OCI-LY7 (cell line): ENCODE measurements around the gene CRYBA4. TPM values are rescaled to one million over a fixed set of nuclear protein-coding genes. Genes with fewer than 3 reads are reported as not detected.

Experiments used
- BruUV-seq: library from RNA; stranded (reverse); fragments of 400-500 nt; replicated peaks from 2 replicates; lab custom pipeline; 2021; lab: Mats Ljungman, UMichigan
- CTCF ChIA-PET: fragments of 300-600 bp; sonication (Branson Sonifier 250); formaldehyde crosslinking; loops from one replicate; lab custom pipeline; 2022; ENCODE audit warnings: antibody characterized with exemption; ENCODE audit not compliant: unreplicated experiment; lab: Charles Lee
- POLR2A ChIA-PET: fragments of 300-600 bp; sonication (Branson Sonifier 250); formaldehyde crosslinking; loops from one replicate; lab custom pipeline; 2022; ENCODE audit warnings: antibody characterized with exemption; lab: Charles Lee
- DNase-seq: peaks from one replicate; pipeline ENCODE4 v3.0.0-alpha.2; 2015; ENCODE audit warnings: low spot score
- H2AFZ ChIP-seq: fragments of 200-600 bp; sonication (generic), shearing (Covaris generic); 2 replicates; pipeline ENCODE4 v1.6.1; 2014; ENCODE audit warnings: mild to moderate bottlenecking, antibody characterized with exemption, low read length, moderate library complexity
- H3K27ac ChIP-seq: fragments of 200-600 bp; sonication (generic); 2 replicates; pipeline ENCODE4 v1.5.1; 2014; ENCODE audit warnings: mixed run types, low read depth, mild to moderate bottlenecking, moderate library complexity, low read length, inconsistent platforms; ENCODE audit not compliant: poor library complexity, severe bottlenecking
- H3K36me3 ChIP-seq: fragments of 200-600 bp; sonication (generic); 2 replicates; pipeline ENCODE4 v1.6.1; 2014; ENCODE audit warnings: mild to moderate bottlenecking, antibody characterized with exemption, low read length, moderate library complexity, mixed read lengths; ENCODE audit not compliant: insufficient read depth
- H3K4me1 ChIP-seq: fragments of 200-600 bp; sonication (generic); 2 replicates; pipeline ENCODE4 v1.5.1; 2014; ENCODE audit warnings: mild to moderate bottlenecking, low read length; ENCODE audit not compliant: insufficient read depth, poor library complexity, severe bottlenecking
- H3K4me2 ChIP-seq: fragments of 200-600 bp; sonication (generic); 2 replicates; pipeline ENCODE4 v1.6.1; 2014; ENCODE audit warnings: mild to moderate bottlenecking, low read length
- H3K4me3 ChIP-seq: fragments of 200-600 bp; sonication (generic); 2 replicates; pipeline ENCODE4 v1.5.1; 2014; ENCODE audit warnings: mild to moderate bottlenecking, low read depth, low read length; ENCODE audit not compliant: poor library complexity, severe bottlenecking
- H3K79me2 ChIP-seq: fragments of 200-600 bp; sonication (generic); 2 replicates; pipeline ENCODE4 v1.6.1; 2016; ENCODE audit warnings: low read depth, mild to moderate bottlenecking, low read length, moderate library complexity, mixed read lengths; ENCODE audit not compliant: insufficient read depth
- H3K9me2 ChIP-seq: fragments of 200-600 bp; sonication (generic); 2 replicates; pipeline ENCODE4 v1.6.1; 2016; ENCODE audit warnings: mild to moderate bottlenecking, low read length, mixed read lengths; ENCODE audit not compliant: insufficient read depth
- H3K9me3 ChIP-seq: fragments of 200-600 bp; sonication (generic); 2 replicates; pipeline ENCODE4 v1.6.1; 2014; ENCODE audit warnings: mild to moderate bottlenecking, mixed run types, low read length, mixed read lengths
- H4K20me1 ChIP-seq: fragments of 200-600 bp; sonication (generic); 2 replicates; pipeline ENCODE4 v1.6.1; 2014; ENCODE audit warnings: mild to moderate bottlenecking, antibody characterized with exemption, low read length, moderate library complexity, mixed read lengths; ENCODE audit not compliant: insufficient read depth
- CTCF ChIP-seq: fragments of 200-600 bp; sonication (generic); conservative IDR thresholded peaks from 2 replicates; pipeline ENCODE4 v1.5.1; 2014; ENCODE audit warnings: mild to moderate bottlenecking, antibody characterized with exemption, low read length, moderate library complexity, mixed read lengths
- EZH2phosphoT487 ChIP-seq: fragments of 200-600 bp; sonication (generic); IDR thresholded peaks from 2 replicates; pipeline ENCODE4 v1.6.1; 2018; ENCODE audit warnings: low read depth, borderline replicate concordance, mild to moderate bottlenecking, mixed run types, antibody characterized with exemption, low read length, moderate library complexity, mixed read lengths
- intact Hi-C: fragments of 100-400 bp; cut with micrococcal nuclease; formaldehyde crosslinking; loops from one replicate; pipeline ENCODE4 v1.10.0; 2022; ENCODE audit not compliant: unreplicated experiment
- total RNA-seq, 2 experiments: library from RNA; depleted of rRNA in 1 of 2; stranded (reverse); fragments of >200 nt in 1 of 2; shearing (Covaris generic) in 1 of 2; gene quantifications; 2 replicates each; pipeline ENCODE4 v1.2.3, GENCODE V29; 2014 to 2022

Gene CRYBA4
- total RNA-seq, 2 experiments from 2014 or later, result not detected

- H3K9me3 ChIP-seq, result no peaks in the 10 kb centered on the region
- H3K4me3 ChIP-seq, result no peak overlapping the region
- no peaks in the 10 kb centered on the region for H3K79me2 ChIP-seq
- intact Hi-C loops, result no loop called here
- TF ChIP-seq EZH2phosphoT487, result no peak
- TF ChIP-seq CTCF, result no peak
- no TSS peak for BruUV-seq
- H4K20me1 ChIP-seq, result no peaks in the 10 kb centered on the region
- H3K9me2 ChIP-seq, result no peaks in the 10 kb centered on the region
- no peak overlapping the region for H3K27ac ChIP-seq
- ChIA-PET POLR2A (no interaction called here), CTCF (no interaction called here)
- no peak overlapping the region for H2AFZ ChIP-seq
- no peak for DNase-seq
- H3K36me3 ChIP-seq, result no peaks in the 10 kb centered on the region
- no peaks in the 10 kb centered on the region for H3K4me1 ChIP-seq
- H3K4me2 ChIP-seq, result no peak overlapping the region
Observed at GRCh38 chr22:26636296-26636695, 14.5 kb downstream of the CRYBA4 start.

- H3K9me3 ChIP-seq, result no peaks in the 10 kb centered on the region
- peak; percentile 74 for TF ChIP-seq CTCF
- no peak for TF ChIP-seq EZH2phosphoT487
- intact Hi-C loops, result no loop called here
- H3K36me3 ChIP-seq, result no peaks in the 10 kb centered on the region
- peaks cover 56% of the 10 kb centered on the region for H3K4me1 ChIP-seq
- ChIA-PET POLR2A (interaction anchor here (0.7 to 2.3 kb wide), 10 partner anchors 9 to 163 kb away, joined by 3 to 8 read pairs (median 4); partner anchors contain the start of gene CRYBB1), CTCF (interaction anchor here (0.6 to 0.9 kb wide), 3 partner anchors 30 to 161 kb away, joined by 3 to 4 read pairs (median 3); no protein-coding TSS in a partner anchor)
- no peaks in the 10 kb centered on the region for H3K9me2 ChIP-seq
- peak overlapping the region; percentile 40 for H3K27ac ChIP-seq
- no peaks in the 10 kb centered on the region for H3K79me2 ChIP-seq
- no TSS peak for BruUV-seq
- peak overlapping the region; percentile 90 for H2AFZ ChIP-seq
- H4K20me1 ChIP-seq, result no peaks in the 10 kb centered on the region
- H3K4me2 ChIP-seq, result peak overlapping the region; percentile 57
- peak; percentile 86 for DNase-seq
- peak overlapping the region; percentile 12 for H3K4me3 ChIP-seq
Observed at GRCh38 chr22:26642465-26643417, 21.0 kb downstream of the CRYBA4 start.
